Measurements from ENCODE around the gene DYRK2.
A peak's percentile ranks its signal among the peaks of the same experiment; 100 is the strongest.

DYRK2 gene

DNA sequence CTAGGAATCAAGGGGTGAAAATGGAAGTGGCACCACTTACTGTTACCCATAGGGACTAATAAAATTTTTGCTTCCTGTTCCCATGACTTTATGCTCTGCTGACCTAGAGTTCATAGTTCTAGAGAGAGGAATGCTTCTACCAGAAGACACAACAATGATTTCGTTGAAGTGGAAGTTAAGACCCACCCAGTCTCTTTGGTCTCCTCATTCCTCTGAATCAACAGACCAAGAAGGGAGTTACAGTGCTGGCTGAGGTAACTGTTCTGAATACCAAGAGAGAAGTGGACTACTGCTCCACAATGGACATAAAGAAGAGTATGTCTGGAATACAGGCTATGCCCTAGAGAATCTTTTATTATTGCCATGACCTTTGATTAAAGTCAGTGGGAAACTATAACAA lies 23.5 kb upstream of the DYRK2 start:
- no peaks in the 10 kb centered on the region for H3K79me2 ChIP-seq (ENCODE audit: control insufficient read depth, insufficient read depth, low read length)
- H3K56ac ChIP-seq (ENCODE audit: low read length): no peak overlapping the region
- no peak for DNase-seq
- no peak overlapping the region for H2BK5ac ChIP-seq (ENCODE audit: low read length)
- no peak overlapping the region for H4K5ac ChIP-seq (ENCODE audit: low read length)
- H3K4me3 ChIP-seq (ENCODE audit: low read length): no peak overlapping the region
- no peak overlapping the region for H2AK5ac ChIP-seq (ENCODE audit: low read length)
- no peak overlapping the region for H2BK15ac ChIP-seq (replicated peaks; ENCODE audit: low read depth)
- no peak overlapping the region for H3K27ac ChIP-seq (ENCODE audit: low read depth, low read length)
- H3K4me2 ChIP-seq (ENCODE audit: low read length): no peak overlapping the region
- no CpG with 5 or more reads among the region's 1 CpG for WGBS (ENCODE audit: extremely low coverage, insufficient coverage, low lambda C conversion rate)
- H3K9ac ChIP-seq (ENCODE audit: low read length): no peak overlapping the region
- no peaks in the 10 kb centered on the region for H3K36me3 ChIP-seq (ENCODE audit: control insufficient read depth, insufficient read depth, low read length)
- no peak overlapping the region for H3K18ac ChIP-seq (ENCODE audit: low read length)
- no peaks in the 10 kb centered on the region for H3K4me1 ChIP-seq (ENCODE audit: control insufficient read depth, low read depth, low read length)
- H3K23ac ChIP-seq (ENCODE audit: low read length): no peak overlapping the region
- H3K79me1 ChIP-seq (ENCODE audit: low read length): no peaks in the 10 kb centered on the region
- H2BK120ac ChIP-seq (ENCODE audit: low read depth, low read length): no peak overlapping the region
- no peaks in the 10 kb centered on the region for H3K27me3 ChIP-seq (ENCODE audit: insufficient read depth, low read length, poor library complexity)
- H4K8ac ChIP-seq (ENCODE audit: low read depth, low read length): no peak overlapping the region
- H3K4ac ChIP-seq (ENCODE audit: low read depth, low read length): no peak overlapping the region

DNA sequence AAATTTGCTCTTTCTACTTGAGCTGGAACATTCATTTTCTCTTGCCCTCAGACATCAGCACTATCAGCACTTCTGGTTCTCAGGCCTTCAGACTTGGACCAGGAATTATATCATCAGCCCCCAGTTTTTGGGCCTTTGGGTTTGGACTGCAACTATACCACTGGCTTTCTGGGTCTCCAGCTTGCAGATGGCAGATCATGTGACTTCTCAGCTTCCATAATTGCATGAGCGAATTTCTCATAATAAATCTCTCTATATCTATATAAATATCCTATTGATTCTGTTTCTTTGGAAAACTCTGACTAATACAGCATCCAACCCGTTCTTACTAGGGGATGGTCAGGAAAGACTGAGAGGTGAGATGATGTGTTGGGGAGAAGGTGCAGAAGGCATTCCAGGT lies 22.4 kb upstream of the DYRK2 start:
- H3K9ac ChIP-seq (ENCODE audit: low read length): no peak overlapping the region
- DNase-seq: no peak
- no peak overlapping the region for H2BK120ac ChIP-seq (ENCODE audit: low read depth, low read length)
- no peak overlapping the region for H4K8ac ChIP-seq (ENCODE audit: low read depth, low read length)
- no peaks in the 10 kb centered on the region for H3K79me1 ChIP-seq (ENCODE audit: low read length)
- H3K56ac ChIP-seq (ENCODE audit: low read length): no peak overlapping the region
- H2BK15ac ChIP-seq (replicated peaks; ENCODE audit: low read depth): no peak overlapping the region
- no peak overlapping the region for H2AK5ac ChIP-seq (ENCODE audit: low read length)
- no peak overlapping the region for H3K4me2 ChIP-seq (ENCODE audit: low read length)
- H3K23ac ChIP-seq (ENCODE audit: low read length): no peak overlapping the region
- no CpG with 5 or more reads among the region's 2 CpGs for WGBS (ENCODE audit: extremely low coverage, insufficient coverage, low lambda C conversion rate)
- H3K27ac ChIP-seq (ENCODE audit: low read depth, low read length): no peak overlapping the region
- H4K5ac ChIP-seq (ENCODE audit: low read length): no peak overlapping the region
- no peaks in the 10 kb centered on the region for H3K79me2 ChIP-seq (ENCODE audit: control insufficient read depth, insufficient read depth, low read length)
- no peak overlapping the region for H3K18ac ChIP-seq (ENCODE audit: low read length)
- no peak overlapping the region for H3K4me3 ChIP-seq (ENCODE audit: low read length)
- H2BK5ac ChIP-seq (ENCODE audit: low read length): no peak overlapping the region
- H3K36me3 ChIP-seq (ENCODE audit: control insufficient read depth, insufficient read depth, low read length): no peaks in the 10 kb centered on the region
- no peaks in the 10 kb centered on the region for H3K27me3 ChIP-seq (ENCODE audit: insufficient read depth, low read length, poor library complexity)
- H3K4ac ChIP-seq (ENCODE audit: low read depth, low read length): no peak overlapping the region
- peaks cover 2% of the 10 kb centered on the region for H3K4me1 ChIP-seq (ENCODE audit: control insufficient read depth, low read depth, low read length)

DNA sequence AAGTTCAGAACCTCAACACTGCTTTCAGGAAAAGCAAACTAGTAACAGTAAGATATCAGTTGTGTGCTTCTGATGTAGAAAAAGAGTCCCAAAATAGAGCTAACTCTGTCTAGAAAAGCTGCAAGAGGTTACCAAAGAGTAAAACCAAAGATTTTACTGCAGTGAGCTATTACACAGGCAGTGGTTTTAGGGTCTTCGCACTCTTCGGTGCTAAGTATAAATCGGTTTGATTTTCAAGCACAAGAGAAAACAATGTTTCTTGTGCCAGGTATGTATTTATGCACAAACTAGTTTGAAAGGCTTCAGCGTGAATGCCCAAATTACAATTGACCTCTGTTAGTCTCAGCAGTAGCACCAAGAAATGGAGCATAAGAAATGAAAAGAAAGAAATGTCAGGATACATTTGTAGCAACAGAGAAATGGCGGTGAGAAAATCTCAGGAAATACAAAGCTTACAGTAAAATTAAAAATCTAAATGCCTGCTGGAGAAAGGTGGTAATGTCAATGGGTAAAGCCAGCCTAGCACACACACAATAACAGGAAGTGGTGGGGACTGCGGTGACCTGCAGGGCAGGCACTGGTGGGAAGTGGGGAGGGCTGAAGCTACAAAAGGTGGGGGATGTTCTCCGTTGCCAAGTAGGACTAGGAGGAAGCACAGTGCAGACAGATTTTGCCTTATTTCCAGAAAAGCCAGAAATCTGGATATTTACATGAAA lies 18.0 kb upstream of the DYRK2 start:
- H2BK120ac ChIP-seq (ENCODE audit: low read depth, low read length): peak overlapping the region; percentile 61
- WGBS (ENCODE audit: extremely low coverage, insufficient coverage, low lambda C conversion rate): no CpG with 5 or more reads among the region's 7 CpGs
- no peak overlapping the region for H2AK5ac ChIP-seq (ENCODE audit: low read length)
- H3K56ac ChIP-seq (ENCODE audit: low read length): peak overlapping the region; percentile 54
- peaks cover 2% of the 10 kb centered on the region for H3K4me1 ChIP-seq (ENCODE audit: control insufficient read depth, low read depth, low read length)
- H4K5ac ChIP-seq (ENCODE audit: low read length): peak overlapping the region; percentile 59
- H3K4ac ChIP-seq (ENCODE audit: low read depth, low read length): no peak overlapping the region
- no peaks in the 10 kb centered on the region for H3K79me2 ChIP-seq (ENCODE audit: control insufficient read depth, insufficient read depth, low read length)
- H3K27me3 ChIP-seq (ENCODE audit: insufficient read depth, low read length, poor library complexity): no peaks in the 10 kb centered on the region
- no peak overlapping the region for H3K4me3 ChIP-seq (ENCODE audit: low read length)
- peak overlapping the region; percentile 98 for H2BK15ac ChIP-seq (replicated peaks; ENCODE audit: low read depth)
- no peaks in the 10 kb centered on the region for H3K36me3 ChIP-seq (ENCODE audit: control insufficient read depth, insufficient read depth, low read length)
- no peak overlapping the region for H3K4me2 ChIP-seq (ENCODE audit: low read length)
- no peak overlapping the region for H3K9ac ChIP-seq (ENCODE audit: low read length)
- H3K79me1 ChIP-seq (ENCODE audit: low read length): no peaks in the 10 kb centered on the region
- no peak overlapping the region for H3K18ac ChIP-seq (ENCODE audit: low read length)
- peak; percentile 88 for DNase-seq
- H2BK5ac ChIP-seq (ENCODE audit: low read length): no peak overlapping the region
- H3K23ac ChIP-seq (ENCODE audit: low read length): no peak overlapping the region
- no peak overlapping the region for H4K8ac ChIP-seq (ENCODE audit: low read depth, low read length)
- peak overlapping the region; percentile 57 for H3K27ac ChIP-seq (ENCODE audit: low read depth, low read length)

DNA sequence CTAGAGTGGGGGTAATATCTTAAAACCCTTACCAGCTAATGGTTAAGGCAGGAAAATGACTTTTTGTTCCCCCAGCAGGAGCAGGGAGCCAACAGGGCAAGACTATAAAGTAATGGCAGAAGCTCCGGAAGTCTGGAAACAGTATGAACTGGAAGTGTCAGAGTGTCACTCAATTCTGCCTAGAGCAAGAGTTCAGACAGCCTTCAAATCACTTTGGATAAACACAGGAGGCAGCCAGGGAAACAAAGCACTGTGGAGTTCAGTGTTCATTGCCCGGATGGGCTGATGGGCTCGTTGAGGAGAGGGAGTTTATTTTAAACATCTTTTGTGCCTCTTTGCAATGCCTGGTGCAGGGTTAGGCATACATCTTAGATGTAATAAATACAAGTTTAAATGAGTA lies 16.5 kb upstream of the DYRK2 start:
- H3K27me3 ChIP-seq (ENCODE audit: insufficient read depth, low read length, poor library complexity): no peaks in the 10 kb centered on the region

DNA sequence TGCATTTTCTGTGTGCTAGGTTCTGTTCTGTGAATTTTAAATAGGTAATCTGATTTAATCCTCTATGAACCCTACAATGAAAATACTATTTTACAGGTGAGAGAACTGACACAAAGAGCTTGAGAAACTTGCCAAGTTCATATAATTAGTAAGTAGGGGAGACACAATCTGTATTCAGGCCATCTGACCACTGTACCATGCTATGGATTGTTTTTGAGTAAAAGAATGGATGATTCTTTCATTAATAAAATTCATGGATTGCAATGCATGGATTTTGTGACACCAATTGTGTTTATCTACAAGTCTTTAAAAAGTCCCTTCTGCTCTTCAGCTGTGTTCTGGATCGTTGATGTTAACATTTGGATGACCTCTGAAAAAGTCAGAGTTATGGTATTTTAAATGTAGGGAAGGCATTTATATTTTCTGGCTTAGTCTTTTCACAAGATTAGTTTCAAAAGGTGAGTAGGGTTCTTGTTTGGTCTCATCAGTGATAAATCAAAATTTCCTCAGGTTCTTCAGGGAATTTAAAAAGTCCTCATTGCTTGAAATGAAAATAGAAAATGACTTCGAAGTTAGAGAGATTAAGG lies 15.4 kb upstream of the DYRK2 start:
- DNase-seq: no peak
- no peak overlapping the region for H3K9ac ChIP-seq (ENCODE audit: low read length)
- no peak overlapping the region for H3K23ac ChIP-seq (ENCODE audit: low read length)
- H3K4me2 ChIP-seq (ENCODE audit: low read length): no peak overlapping the region
- no peaks in the 10 kb centered on the region for H3K79me2 ChIP-seq (ENCODE audit: control insufficient read depth, insufficient read depth, low read length)
- no peak overlapping the region for H3K4ac ChIP-seq (ENCODE audit: low read depth, low read length)
- H3K27me3 ChIP-seq (ENCODE audit: insufficient read depth, low read length, poor library complexity): no peaks in the 10 kb centered on the region
- H3K79me1 ChIP-seq (ENCODE audit: low read length): no peaks in the 10 kb centered on the region
- H3K56ac ChIP-seq (ENCODE audit: low read length): no peak overlapping the region
- H3K36me3 ChIP-seq (ENCODE audit: control insufficient read depth, insufficient read depth, low read length): no peaks in the 10 kb centered on the region
- H3K18ac ChIP-seq (ENCODE audit: low read length): no peak overlapping the region
- WGBS (ENCODE audit: extremely low coverage, insufficient coverage, low lambda C conversion rate): no CpG with 5 or more reads among the region's 2 CpGs
- peaks cover 2% of the 10 kb centered on the region for H3K4me1 ChIP-seq (ENCODE audit: control insufficient read depth, low read depth, low read length)
- no peak overlapping the region for H2BK5ac ChIP-seq (ENCODE audit: low read length)
- H2BK15ac ChIP-seq (replicated peaks; ENCODE audit: low read depth): no peak overlapping the region
- H3K4me3 ChIP-seq (ENCODE audit: low read length): no peak overlapping the region
- H2BK120ac ChIP-seq (ENCODE audit: low read depth, low read length): no peak overlapping the region
- no peak overlapping the region for H4K8ac ChIP-seq (ENCODE audit: low read depth, low read length)
- no peak overlapping the region for H4K5ac ChIP-seq (ENCODE audit: low read length)
- H3K27ac ChIP-seq (ENCODE audit: low read depth, low read length): no peak overlapping the region
- no peak overlapping the region for H2AK5ac ChIP-seq (ENCODE audit: low read length)

More for the DNA sequence above, 16.5 kb upstream of the DYRK2 start:
- H3K4ac ChIP-seq (ENCODE audit: low read depth, low read length): peak overlapping the region; percentile 59
- H2BK120ac ChIP-seq (ENCODE audit: low read depth, low read length): no peak overlapping the region
- no peaks in the 10 kb centered on the region for H3K36me3 ChIP-seq (ENCODE audit: control insufficient read depth, insufficient read depth, low read length)
- H2BK15ac ChIP-seq (replicated peaks; ENCODE audit: low read depth): no peak overlapping the region
- H3K4me3 ChIP-seq (ENCODE audit: low read length): no peak overlapping the region
- H3K79me1 ChIP-seq (ENCODE audit: low read length): no peaks in the 10 kb centered on the region
- no CpG with 5 or more reads among the region's 3 CpGs for WGBS (ENCODE audit: extremely low coverage, insufficient coverage, low lambda C conversion rate)
- no peak overlapping the region for H3K23ac ChIP-seq (ENCODE audit: low read length)
- peak; percentile 34 for DNase-seq
- H3K4me2 ChIP-seq (ENCODE audit: low read length): no peak overlapping the region
- H3K4me1 ChIP-seq (ENCODE audit: control insufficient read depth, low read depth, low read length): peaks cover 2% of the 10 kb centered on the region
- no peak overlapping the region for H3K9ac ChIP-seq (ENCODE audit: low read length)
- no peak overlapping the region for H3K18ac ChIP-seq (ENCODE audit: low read length)
- H2BK5ac ChIP-seq (ENCODE audit: low read length): no peak overlapping the region
- H2AK5ac ChIP-seq (ENCODE audit: low read length): no peak overlapping the region
- H3K56ac ChIP-seq (ENCODE audit: low read length): no peak overlapping the region
- H4K8ac ChIP-seq (ENCODE audit: low read depth, low read length): no peak overlapping the region
- no peak overlapping the region for H4K5ac ChIP-seq (ENCODE audit: low read length)
- no peak overlapping the region for H3K27ac ChIP-seq (ENCODE audit: low read depth, low read length)
- H3K79me2 ChIP-seq (ENCODE audit: control insufficient read depth, insufficient read depth, low read length): no peaks in the 10 kb centered on the region

DNA sequence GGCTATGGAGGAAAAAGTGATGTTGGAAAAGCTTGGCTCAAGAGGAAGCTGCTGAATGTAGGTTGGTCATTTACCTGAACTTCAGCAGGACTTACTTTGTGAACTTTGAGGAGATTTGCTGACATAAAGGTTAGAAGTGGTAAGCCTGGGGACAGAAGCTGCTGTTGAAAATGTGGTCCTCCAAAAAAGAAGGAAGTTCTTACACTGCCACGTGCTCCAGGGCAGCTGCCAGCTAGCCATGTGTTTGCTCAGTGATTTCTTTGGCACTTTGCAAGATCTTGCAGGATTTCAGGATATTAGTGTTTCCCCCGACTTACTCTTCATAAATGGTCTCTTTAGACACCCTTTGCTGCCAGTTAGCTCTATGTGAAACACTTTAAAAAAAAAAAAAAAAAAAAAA lies 14.8 kb upstream of the DYRK2 start:
- Histone ChIP-seq H3K4me3 (ENCODE audit: low read length) (no peak overlapping the region), H3K4ac (ENCODE audit: low read depth, low read length) (no peak overlapping the region), H3K9ac (ENCODE audit: low read length) (no peak overlapping the region), H2BK5ac (ENCODE audit: low read length) (no peak overlapping the region), H3K56ac (ENCODE audit: low read length) (no peak overlapping the region), H4K5ac (ENCODE audit: low read length) (no peak overlapping the region), H3K23ac (ENCODE audit: low read length) (no peak overlapping the region), H3K36me3 (ENCODE audit: control insufficient read depth, insufficient read depth, low read length) (no peaks in the 10 kb centered on the region), H3K4me1 (ENCODE audit: control insufficient read depth, low read depth, low read length) (peaks cover 2% of the 10 kb centered on the region), H2BK15ac (replicated peaks; ENCODE audit: low read depth) (no peak overlapping the region), H3K27ac (ENCODE audit: low read depth, low read length) (no peak overlapping the region), H3K79me1 (ENCODE audit: low read length) (no peaks in the 10 kb centered on the region), H2AK5ac (ENCODE audit: low read length) (no peak overlapping the region), H4K8ac (ENCODE audit: low read depth, low read length) (no peak overlapping the region), H3K27me3 (ENCODE audit: insufficient read depth, low read length, poor library complexity) (no peaks in the 10 kb centered on the region), H3K79me2 (ENCODE audit: control insufficient read depth, insufficient read depth, low read length) (no peaks in the 10 kb centered on the region), H3K4me2 (ENCODE audit: low read length) (no peak overlapping the region), H3K18ac (ENCODE audit: low read length) (peak overlapping the region; percentile 80), H2BK120ac (ENCODE audit: low read depth, low read length) (no peak overlapping the region)
- no peak for DNase-seq
- WGBS (ENCODE audit: extremely low coverage, insufficient coverage, low lambda C conversion rate): no CpG with 5 or more reads among the region's 2 CpGs
